A549 (cell line): ENCODE results near the gene GABBR2. TPM values are rescaled to one million over a fixed set of nuclear protein-coding genes. Genes with fewer than 3 reads are reported as not detected.
"Not testable (repeated sequence)": the region's sequence is repeated elsewhere in the genome, so short reads cannot be mapped to it uniquely, and the experiment has no call there.

Source experiments
- ATAC-seq, 2 experiments: fragments of 200-7000 bp in 1 of 2; fragments of >200 bp in 1 of 2; cut with Nextera tagmentation in 1 of 2; cut with Tn5 transposase in 1 of 2; 3 replicates each; pipeline versions ENCODE4 v1.8.0 to v1.9.1; 2018 to 2020; ENCODE audit warnings: mild to moderate bottlenecking in 1 of 2, moderate library complexity in 1 of 2
- CTCF ChIA-PET: fragments of 300-600 bp; sonication (Branson Sonifier 250); formaldehyde crosslinking; extraction: SDS; loops from one replicate; lab custom pipeline; 2021; ENCODE audit warnings: antibody characterized with exemption, inconsistent platforms; lab: Yijun Ruan, JAX
- POLR2A ChIA-PET: fragments of 350-600 bp; formaldehyde crosslinking; extraction: SDS; loops from one replicate; lab custom pipeline; 2021; ENCODE audit warnings: antibody characterized with exemption, inconsistent platforms; lab: Yijun Ruan, JAX
- DNase-seq, 2 experiments: peaks; one replicate each; pipeline versions ENCODE4 v3.0.0 to v3.0.0-alpha.2; 2011 to 2016; ENCODE audit warnings: low read depth in 1 of 2, low spot score in 1 of 2
- FAIRE-seq: peaks from 2 replicates; lab custom pipeline; 2011; peaks lifted over from hg19 to GRCh38; lab: Jason Lieb, UNC
- H3K27ac ChIP-seq, 2 experiments: fragments of >200 bp; sonication (Bioruptor Twin); formaldehyde crosslinking; 3 replicates each; pipeline ENCODE4 v1.5.1; 2016 to 2017
- H3K4me1 ChIP-seq: fragments of >200 bp; sonication (Bioruptor Twin); formaldehyde crosslinking; 3 replicates; pipeline ENCODE4 v1.6.1; 2016
- H3K4me2 ChIP-seq: fragments of >200 bp; sonication (Bioruptor Twin); formaldehyde crosslinking; 3 replicates; pipeline ENCODE4 v1.6.1; 2016
- H3K4me3 ChIP-seq: fragments of >200 bp; sonication (Bioruptor Twin); formaldehyde crosslinking; 3 replicates; pipeline ENCODE4 v1.5.1; 2016
- H3K9me3 ChIP-seq: fragments of >200 bp; sonication (Bioruptor Twin); formaldehyde crosslinking; 3 replicates; pipeline ENCODE4 v1.6.1; 2016
- CBX2 ChIP-seq: fragments of 200-600 bp; sonication (generic); IDR thresholded peaks from 2 replicates; pipeline ENCODE4 v1.6.1; 2016; ENCODE audit warnings: low read depth, mild to moderate bottlenecking, borderline replicate concordance
- CBX8 ChIP-seq: fragments of 200-600 bp; sonication (generic); IDR thresholded peaks from 2 replicates; pipeline ENCODE4 v1.6.1; 2016
- EHMT2 ChIP-seq: fragments of 200-600 bp; sonication (generic); IDR thresholded peaks from 2 replicates; pipeline ENCODE4 v1.6.1; 2016; ENCODE audit warnings: antibody characterized with exemption, low read depth, mild to moderate bottlenecking, moderate library complexity
- EP300 ChIP-seq, 2 experiments: fragments of >200 bp; sonication (Bioruptor Twin); formaldehyde crosslinking; IDR thresholded peaks; 2 replicates in 1 of 2; 3 replicates in 1 of 2; pipeline ENCODE4 v1.6.1; 2016 to 2017
- FOSB ChIP-seq: fragments of 250-450 bp; sonication (Bioruptor Pico); IDR thresholded peaks from 2 replicates; pipeline ENCODE4 v1.5.0; 2020; ENCODE audit warnings: mild to moderate bottlenecking, moderate library complexity
- FOSL2 ChIP-seq, 2 experiments: fragments of 450-650 bp in 1 of 2; fragments of >200 bp in 1 of 2; sonication (Bioruptor Twin) in 1 of 2; formaldehyde crosslinking; IDR thresholded peaks; 2 replicates each; pipeline versions ENCODE4 v1.5.0 to v1.6.1; 2016 to 2020; ENCODE audit warnings: mild to moderate bottlenecking in 1 of 2, moderate library complexity in 1 of 2
- GATA3 ChIP-seq: IDR thresholded peaks from 2 replicates; pipeline ENCODE4 v1.6.1; 2012; ENCODE audit warnings: borderline replicate concordance
- HOXB13 ChIP-seq: fragments of 250-450 bp; sonication (Bioruptor Pico); IDR thresholded peaks from 2 replicates; pipeline ENCODE4 v1.5.0; 2020; ENCODE audit warnings: low read depth, mild to moderate bottlenecking, moderate library complexity
- KDM1A ChIP-seq: fragments of 200-600 bp; sonication (generic); IDR thresholded peaks from 2 replicates; pipeline ENCODE4 v1.6.1; 2016; ENCODE audit warnings: low read depth, mild to moderate bottlenecking
- KDM5A ChIP-seq: fragments of 200-600 bp; sonication (generic); IDR thresholded peaks from 2 replicates; pipeline ENCODE4 v1.6.1; 2016; ENCODE audit warnings: antibody characterized with exemption, mild to moderate bottlenecking
- NR3C1 ChIP-seq: fragments of >200 bp; sonication (Bioruptor Twin); formaldehyde crosslinking; IDR thresholded peaks from 3 replicates; pipeline ENCODE4 v1.6.1; 2017
- ZFP36 ChIP-seq: fragments of 450-650 bp; IDR thresholded peaks from 2 replicates; pipeline ENCODE4 v1.6.1; 2014; ENCODE audit warnings: borderline replicate concordance; ENCODE audit not compliant: partially characterized antibody
- ZNF302 ChIP-seq: fragments of 250-450 bp; sonication (Bioruptor Pico); IDR thresholded peaks from 2 replicates; pipeline ENCODE4 v1.9.0; 2021; ENCODE audit warnings: inconsistent platforms, mild to moderate bottlenecking, moderate library complexity
- WGBS: methylation state at CpG from one replicate; pipeline ENCODE4 v1.1.6; 2017; ENCODE audit errors: missing lambda C conversion rate; 5-methylcytosine and 5-hydroxymethylcytosine counted together
- polyA plus RNA-seq, 4 experiments: library from polyadenylated mRNA; depleted of rRNA in 3 of 4; stranded (reverse); fragments of >200 nt; fragmentation: RNase III in 1 of 4; extraction: RNeasy Plus Mini Kit Qiagen cat#74134 plus additional on column Dnase treatment in 1 of 4; gene quantifications; 2 replicates in 3 of 4; 3 replicates in 1 of 4; pipeline ENCODE4 v1.2.3, GENCODE V29; 2011 to 2017
- TF ChIP-seq, protein P1 (sequence below): fragments of >200 bp; sonication (Bioruptor Twin); formaldehyde crosslinking; IDR thresholded peaks from 3 replicates; pipeline ENCODE4 v1.6.1; 2016
- TF ChIP-seq, protein P2 (sequence below): fragments of >200 bp; sonication (Bioruptor Twin); formaldehyde crosslinking; IDR thresholded peaks from 2 replicates; pipeline ENCODE4 v1.6.1; 2016
- TF ChIP-seq, protein P3 (sequence below): fragments of 150-350 bp; IDR thresholded peaks from 2 replicates; pipeline ENCODE4 v1.6.1; 2014; ENCODE audit warnings: low read depth, mild to moderate bottlenecking, low read length
- TF ChIP-seq, protein P4 (sequence below): fragments of 250-450 bp; sonication (Bioruptor Pico); IDR thresholded peaks from 2 replicates; pipeline ENCODE4 v1.5.0; 2021; ENCODE audit warnings: mild to moderate bottlenecking, moderate library complexity, borderline replicate concordance

Gene GABBR2
- polyA plus RNA-seq, 2 of the 4 experiments (the other 2 are of a cell fraction), result 0.08 to 0.57 TPM

DNA sequence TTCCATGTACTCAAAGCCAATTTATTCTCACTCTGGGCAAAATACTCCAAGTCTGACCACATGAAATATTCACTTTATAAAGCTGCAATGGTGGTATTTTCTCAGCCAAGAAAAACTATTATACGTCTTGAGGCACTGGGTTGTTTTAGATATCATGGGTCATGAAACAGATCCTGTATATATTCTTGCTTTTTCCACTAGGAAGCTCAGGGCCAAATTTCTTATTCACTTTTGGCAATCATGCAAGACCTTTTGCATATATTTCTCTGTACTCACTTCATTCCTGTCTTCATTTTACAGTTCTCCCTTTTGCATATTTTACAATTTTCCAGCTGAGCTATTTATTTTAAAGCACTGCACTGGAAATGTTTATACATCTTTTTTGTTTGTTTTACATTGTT, 49.8 kb downstream of the GABBR2 start:
- Histone ChIP-seq H3K4me2 (no peak overlapping the region), H3K9me3 (no peaks in the 10 kb centered on the region), H3K27ac (no peak overlapping the region), H3K4me3 (no peak overlapping the region), H3K4me1 (no peaks in the 10 kb centered on the region)
- POLR2A ChIA-PET, result no interaction called here
- ATAC-seq, result no peak
- CTCF ChIA-PET, result interaction anchor here (1.1 to 1.6 kb wide), 2 partner anchors 26 to 344 kb away, joined by 3 read pairs; no protein-coding TSS in a partner anchor
- DNase-seq, result no peak
- FAIRE-seq, result no peak
- TF ChIP-seq FOSL2 (IDR thresholded peaks at IDR 0.05), result no peak
- TF ChIP-seq FOSL2 (CRISPR knock-in tag; IDR thresholded peaks at IDR 0.05), result no peak
- TF ChIP-seq CBX8, result no peak
- no peak for TF ChIP-seq KDM1A
- no peak for TF ChIP-seq CBX2
- TF ChIP-seq, protein P1, sequence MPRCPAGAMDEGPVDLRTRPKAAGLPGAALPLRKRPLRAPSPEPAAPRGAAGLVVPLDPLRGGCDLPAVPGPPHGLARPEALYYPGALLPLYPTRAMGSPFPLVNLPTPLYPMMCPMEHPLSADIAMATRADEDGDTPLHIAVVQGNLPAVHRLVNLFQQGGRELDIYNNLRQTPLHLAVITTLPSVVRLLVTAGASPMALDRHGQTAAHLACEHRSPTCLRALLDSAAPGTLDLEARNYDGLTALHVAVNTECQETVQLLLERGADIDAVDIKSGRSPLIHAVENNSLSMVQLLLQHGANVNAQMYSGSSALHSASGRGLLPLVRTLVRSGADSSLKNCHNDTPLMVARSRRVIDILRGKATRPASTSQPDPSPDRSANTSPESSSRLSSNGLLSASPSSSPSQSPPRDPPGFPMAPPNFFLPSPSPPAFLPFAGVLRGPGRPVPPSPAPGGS, result no peak
- no peak for TF ChIP-seq KDM5A
- TF ChIP-seq, protein P2, sequence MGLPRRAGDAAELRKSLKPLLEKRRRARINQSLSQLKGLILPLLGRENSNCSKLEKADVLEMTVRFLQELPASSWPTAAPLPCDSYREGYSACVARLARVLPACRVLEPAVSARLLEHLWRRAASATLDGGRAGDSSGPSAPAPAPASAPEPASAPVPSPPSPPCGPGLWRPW, result no peak
- no peak for TF ChIP-seq HOXB13 (CRISPR knock-in tag)
- TF ChIP-seq NR3C1, result no peak
- TF ChIP-seq ZFP36, result no peak
- TF ChIP-seq EHMT2, result no peak
- TF ChIP-seq EP300 (IDR thresholded peaks at IDR 0.05), result no peak
- TF ChIP-seq GATA3, result no peak
- 31% methylated on average over 1 of the region's 1 CpG for WGBS

DNA sequence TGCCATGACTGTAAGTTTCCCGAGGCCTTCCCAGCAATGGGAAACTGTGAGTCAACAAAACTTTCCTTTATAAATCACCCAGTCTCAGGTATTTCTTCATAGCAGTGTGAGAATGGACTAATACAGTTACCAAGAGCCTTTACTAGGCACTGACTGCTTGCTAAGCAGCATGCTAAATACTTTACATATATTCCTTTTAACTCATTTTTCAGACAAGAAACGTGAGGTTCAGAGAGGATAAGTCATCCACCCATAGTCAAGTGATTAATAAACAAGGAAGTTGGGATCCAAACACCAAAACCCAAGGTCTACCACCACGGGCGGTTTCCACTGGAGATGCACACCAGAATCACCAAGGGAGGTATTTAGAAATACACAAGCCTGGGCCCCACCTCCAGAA, 50.8 kb downstream of the GABBR2 start:
- ChIA-PET POLR2A (no interaction called here), CTCF (no interaction called here)
- no peaks in the 10 kb centered on the region for H3K4me1 ChIP-seq
- H3K9me3 ChIP-seq, result no peaks in the 10 kb centered on the region
- no peak for TF ChIP-seq ZNF302 (CRISPR knock-in tag)
- TF ChIP-seq, protein P3, sequence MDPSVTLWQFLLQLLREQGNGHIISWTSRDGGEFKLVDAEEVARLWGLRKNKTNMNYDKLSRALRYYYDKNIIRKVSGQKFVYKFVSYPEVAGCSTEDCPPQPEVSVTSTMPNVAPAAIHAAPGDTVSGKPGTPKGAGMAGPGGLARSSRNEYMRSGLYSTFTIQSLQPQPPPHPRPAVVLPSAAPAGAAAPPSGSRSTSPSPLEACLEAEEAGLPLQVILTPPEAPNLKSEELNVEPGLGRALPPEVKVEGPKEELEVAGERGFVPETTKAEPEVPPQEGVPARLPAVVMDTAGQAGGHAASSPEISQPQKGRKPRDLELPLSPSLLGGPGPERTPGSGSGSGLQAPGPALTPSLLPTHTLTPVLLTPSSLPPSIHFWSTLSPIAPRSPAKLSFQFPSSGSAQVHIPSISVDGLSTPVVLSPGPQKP, result no peak
- TF ChIP-seq, protein P4, sequence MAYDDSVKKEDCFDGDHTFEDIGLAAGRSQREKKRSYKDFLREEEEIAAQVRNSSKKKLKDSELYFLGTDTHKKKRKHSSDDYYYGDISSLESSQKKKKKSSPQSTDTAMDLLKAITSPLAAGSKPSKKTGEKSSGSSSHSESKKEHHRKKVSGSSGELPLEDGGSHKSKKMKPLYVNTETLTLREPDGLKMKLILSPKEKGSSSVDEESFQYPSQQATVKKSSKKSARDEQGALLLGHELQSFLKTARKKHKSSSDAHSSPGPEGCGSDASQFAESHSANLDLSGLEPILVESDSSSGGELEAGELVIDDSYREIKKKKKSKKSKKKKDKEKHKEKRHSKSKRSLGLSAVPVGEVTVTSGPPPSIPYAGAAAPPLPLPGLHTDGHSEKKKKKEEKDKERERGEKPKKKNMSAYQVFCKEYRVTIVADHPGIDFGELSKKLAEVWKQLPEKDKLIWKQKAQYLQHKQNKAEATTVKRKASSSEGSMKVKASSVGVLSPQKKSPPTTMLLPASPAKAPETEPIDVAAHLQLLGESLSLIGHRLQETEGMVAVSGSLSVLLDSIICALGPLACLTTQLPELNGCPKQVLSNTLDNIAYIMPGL (CRISPR knock-in tag), result no peak
- no peak for ATAC-seq
- H3K4me3 ChIP-seq, result no peak overlapping the region
- H3K4me2 ChIP-seq, result no peak overlapping the region
- no peak for FAIRE-seq
- no peak overlapping the region for H3K27ac ChIP-seq
- 37% methylated on average over 4 of the region's 4 CpGs for WGBS
- no peak for DNase-seq

DNA sequence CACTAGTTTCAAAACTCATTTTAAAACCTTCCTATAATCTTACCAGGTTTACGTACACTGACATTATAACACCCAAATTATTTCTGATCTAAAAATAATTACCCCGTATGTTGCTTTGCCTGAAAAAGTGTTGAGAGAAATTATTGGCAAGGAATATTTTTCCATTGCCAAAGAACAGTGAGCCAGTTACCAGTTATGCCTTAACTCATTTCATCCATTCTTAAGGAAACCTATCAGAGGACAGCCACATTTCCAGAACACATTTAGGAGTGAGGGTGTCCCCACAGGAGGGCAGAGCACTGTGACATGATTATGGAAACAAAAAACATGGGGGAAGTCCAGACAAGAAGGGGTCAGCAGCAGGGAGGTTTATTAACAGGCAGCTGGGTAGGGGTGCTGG, 52.2 kb downstream of the GABBR2 start:
- no peak for TF ChIP-seq FOSB
- H3K4me2 ChIP-seq, result no peak overlapping the region
- DNase-seq (no peak), ATAC-seq (no peak), FAIRE-seq (no peak)
- WGBS, result 63% methylated on average over 2 of the region's 2 CpGs
- CTCF ChIA-PET, result interaction anchor here (0.7 kb wide), 1 partner anchor 45 kb away, joined by 3 read pairs; no protein-coding TSS in a partner anchor
- H3K4me1 ChIP-seq, result no peaks in the 10 kb centered on the region
- POLR2A ChIA-PET, result no interaction called here
- H3K27ac ChIP-seq, result no peak overlapping the region
- H3K9me3 ChIP-seq, result no peaks in the 10 kb centered on the region
- H3K4me3 ChIP-seq, result no peak overlapping the region

DNA sequence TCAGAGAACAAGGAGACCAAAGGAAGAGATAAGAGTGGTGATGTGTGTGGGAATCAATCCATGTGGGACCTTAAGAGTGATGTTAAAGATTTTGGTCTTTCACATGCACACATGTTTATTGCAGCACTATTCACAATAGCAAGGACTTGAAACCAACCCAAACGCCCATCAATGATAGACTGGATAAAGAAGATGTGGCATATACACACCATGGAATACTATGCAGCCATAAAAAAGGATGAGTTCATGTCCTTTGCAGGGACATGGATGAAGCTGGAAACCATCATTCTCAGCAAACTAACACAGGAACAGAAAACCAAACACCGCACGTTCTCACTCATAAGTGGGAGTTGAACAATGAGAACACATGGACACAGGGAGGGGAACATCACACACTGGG, 53.3 kb downstream of the GABBR2 start:
- H3K4me3 ChIP-seq, FAIRE-seq, DNase-seq, ATAC-seq, H3K27ac ChIP-seq, CTCF ChIA-PET, POLR2A ChIA-PET, H3K9me3 ChIP-seq, H3K4me1 ChIP-seq, H3K4me2 ChIP-seq: not testable (repeated sequence)
- 59% methylated on average over 3 of the region's 3 CpGs for WGBS
